Pancreas (tissue), 10 donors: ENCODE results near the gene CAMK2A. TPM values are rescaled to one million over a fixed set of nuclear protein-coding genes. Genes with fewer than 3 reads are reported as not detected.

Source experiments
- ATAC-seq, 4 donors: fragments of 200-7000 bp; cut with Tn5 transposase; one replicate each; pipeline versions ENCODE4 v1.8.0 to v1.9.1; 2020; ENCODE audit warnings: mild to moderate bottlenecking in 4 of 4, moderate library complexity in 4 of 4
- DNase-seq, 6 donors: peaks; one replicate each; pipeline ENCODE4 v3.0.0-alpha.2; 2020
- FAIRE-seq: peaks from 2 replicates; lab custom pipeline; 2012; peaks lifted over from hg19 to GRCh38; lab: Jason Lieb, UNC
- H3K27ac ChIP-seq, 4 donors: fragments of 200-600 bp; sonication (generic); 1 replicate in 3 of 4; 2 replicates in 1 of 4; pipeline versions ENCODE4 v1.5.0 to v1.8.0; 2020
- H3K27me3 ChIP-seq, 4 donors: fragments of 200-600 bp; one replicate each; pipeline ENCODE4 v1.8.0; 2021
- H3K36me3 ChIP-seq, 3 donors: fragments of 200-600 bp; sonication (generic) in 1 of 3; one replicate each; pipeline versions ENCODE4 v1.5.0 to v1.8.0; 2020 to 2021
- H3K4me1 ChIP-seq, 3 donors: fragments of 200-600 bp; one replicate each; pipeline ENCODE4 v1.8.0; 2021
- H3K4me3 ChIP-seq, 4 donors: fragments of 200-600 bp; sonication (generic) in 2 of 4; one replicate each; pipeline versions ENCODE4 v1.5.0 to v1.8.0; 2020 to 2021
- H3K9me3 ChIP-seq, 4 donors: fragments of 200-600 bp; one replicate each; pipeline ENCODE4 v1.8.0; 2021
- WGBS, 2 donors: extraction: QIAGEN DNeasy Blood & Tissue Kit; methylation state at CpG; one replicate each; pipeline ENCODE4 v1.1.7; 2013; 5-methylcytosine and 5-hydroxymethylcytosine counted together
- intact Hi-C, 3 donors: fragments of 100-400 bp; cut with DNase I; formaldehyde crosslinking; loops; one replicate each; pipeline versions ENCODE4 v1.11.1 to v1.14.2; 2022
- polyA plus RNA-seq, 2 donors: library from polyadenylated mRNA; stranded (reverse); fragments of 200-250 nt; gene quantifications; one replicate each; pipeline ENCODE4 v1.2.3, GENCODE V29; 2013
- total RNA-seq, 6 donors: library from RNA; stranded (reverse); fragmentation: NEBNext Ultra II Directional in 4 of 6; extraction: Animal tissue kit (Norgen Biotek cat#: 25700) in 4 of 6; gene quantifications; one replicate each; pipeline versions ENCODE4 v1.2.1 to v1.2.4, GENCODE V29; 2021 to 2023
- TF ChIP-seq, protein P1 (sequence below), 4 donors: fragments of 200-600 bp; sonication (generic) in 3 of 4; IDR thresholded peaks; one replicate each; pipeline versions ENCODE4 v1.5.0 to v1.8.0; 2021; ENCODE audit warnings: antibody characterized with exemption in 4 of 4
- donor health status: healthy with polysubstance abuse.
- donor health status: DM: no; HTN: no; CAD: no; lungs with moderate emphysema.
- donor health status: DM: no; HTN: no; CAD: no.
- donor health status: control.
- donor health status: control.
- donor health status: Bipolar disorder and iron deficiency.
- donor health status: DM: yes; HTN: yes; CAD: no.
- donor health status: DM: no; HTN: no; CAD: no.
- donor health status: DM: no; HTN: no; CAD: no.
- donor health status: DM: yes; HTN: yes; CAD: no.

Gene CAMK2A
- total and polyA plus RNA-seq, 8 donors: 0.03 to 0.19 (median 0.08) TPM; not detected in 3

DNA sequence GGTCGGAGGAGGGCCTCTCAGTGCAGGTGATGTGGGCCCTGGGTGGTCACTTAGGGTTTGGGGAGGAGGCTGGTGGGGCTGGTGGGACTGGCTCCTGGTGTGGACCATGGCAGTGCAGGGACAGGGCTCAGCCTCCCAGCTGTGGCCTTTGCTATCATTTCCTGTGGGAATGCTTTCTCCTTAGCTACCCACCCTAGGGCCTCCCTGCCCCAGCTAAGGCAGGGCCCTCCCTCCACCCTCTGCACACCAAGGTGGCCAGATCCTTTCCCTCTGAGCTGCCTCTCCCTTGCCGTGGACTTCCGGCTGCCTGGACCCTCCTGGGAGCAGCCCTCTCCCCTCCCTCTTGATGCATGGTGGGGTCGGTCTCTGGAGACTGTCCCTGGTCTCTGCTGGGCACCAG, 35.9 kb upstream of the CAMK2A start:
- Histone ChIP-seq H3K36me3 (no peaks in the 10 kb centered on the region), H3K4me1 (no peaks in the 10 kb centered on the region), H3K27ac (no peak overlapping the region), H3K4me3 (no peak overlapping the region), H3K9me3 (no peaks in the 10 kb centered on the region), H3K27me3 (no peaks in the 10 kb centered on the region)
- ATAC-seq (no peak), FAIRE-seq (no peak), DNase-seq (no peak)
- TF ChIP-seq, protein P1, sequence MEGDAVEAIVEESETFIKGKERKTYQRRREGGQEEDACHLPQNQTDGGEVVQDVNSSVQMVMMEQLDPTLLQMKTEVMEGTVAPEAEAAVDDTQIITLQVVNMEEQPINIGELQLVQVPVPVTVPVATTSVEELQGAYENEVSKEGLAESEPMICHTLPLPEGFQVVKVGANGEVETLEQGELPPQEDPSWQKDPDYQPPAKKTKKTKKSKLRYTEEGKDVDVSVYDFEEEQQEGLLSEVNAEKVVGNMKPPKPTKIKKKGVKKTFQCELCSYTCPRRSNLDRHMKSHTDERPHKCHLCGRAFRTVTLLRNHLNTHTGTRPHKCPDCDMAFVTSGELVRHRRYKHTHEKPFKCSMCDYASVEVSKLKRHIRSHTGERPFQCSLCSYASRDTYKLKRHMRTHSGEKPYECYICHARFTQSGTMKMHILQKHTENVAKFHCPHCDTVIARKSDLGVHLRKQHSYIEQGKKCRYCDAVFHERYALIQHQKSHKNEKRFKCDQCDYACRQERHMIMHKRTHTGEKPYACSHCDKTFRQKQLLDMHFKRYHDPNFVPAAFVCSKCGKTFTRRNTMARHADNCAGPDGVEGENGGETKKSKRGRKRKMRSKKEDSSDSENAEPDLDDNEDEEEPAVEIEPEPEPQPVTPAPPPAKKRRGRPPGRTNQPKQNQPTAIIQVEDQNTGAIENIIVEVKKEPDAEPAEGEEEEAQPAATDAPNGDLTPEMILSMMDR (IDR thresholded peaks at IDR 0.05): no peak
- WGBS, 2 donors: 69 to 88% methylated on average over 4 of the region's 4 CpGs
- intact Hi-C loops: no loop called here

DNA sequence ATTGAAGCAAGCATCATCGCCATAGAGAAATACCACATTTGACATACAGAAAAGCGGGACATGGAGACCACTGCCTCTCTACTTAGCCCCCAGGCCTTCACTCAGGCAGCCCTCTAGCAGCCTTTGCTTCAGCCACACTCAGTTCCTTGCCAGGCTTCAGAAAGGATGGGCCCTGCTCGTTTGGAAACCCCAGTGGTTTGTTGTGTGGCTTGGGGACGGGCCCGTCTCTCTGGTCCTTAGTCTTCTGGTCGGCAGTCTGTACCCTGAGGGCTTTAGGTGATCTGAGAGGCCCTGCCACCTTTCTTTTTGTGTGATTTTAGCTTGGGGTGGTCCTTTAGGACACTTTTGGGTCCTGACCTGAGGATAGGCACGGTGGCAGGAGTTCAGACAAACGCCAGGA, 34.2 kb upstream of the CAMK2A start:
- Histone ChIP-seq H3K4me1 (no peaks in the 10 kb centered on the region), H3K9me3 (no peaks in the 10 kb centered on the region), H3K4me3 (no peak overlapping the region), H3K27me3 (no peaks in the 10 kb centered on the region), H3K27ac (no peak overlapping the region), H3K36me3 (no peaks in the 10 kb centered on the region)
- FAIRE-seq (no peak), ATAC-seq (no peak), DNase-seq (no peak)
- TF ChIP-seq, protein P1 (IDR thresholded peaks at IDR 0.05): no peak
- WGBS, 2 donors: 61 to 77% methylated on average over 8 of the region's 8 CpGs
- intact Hi-C loops: no loop called here

DNA sequence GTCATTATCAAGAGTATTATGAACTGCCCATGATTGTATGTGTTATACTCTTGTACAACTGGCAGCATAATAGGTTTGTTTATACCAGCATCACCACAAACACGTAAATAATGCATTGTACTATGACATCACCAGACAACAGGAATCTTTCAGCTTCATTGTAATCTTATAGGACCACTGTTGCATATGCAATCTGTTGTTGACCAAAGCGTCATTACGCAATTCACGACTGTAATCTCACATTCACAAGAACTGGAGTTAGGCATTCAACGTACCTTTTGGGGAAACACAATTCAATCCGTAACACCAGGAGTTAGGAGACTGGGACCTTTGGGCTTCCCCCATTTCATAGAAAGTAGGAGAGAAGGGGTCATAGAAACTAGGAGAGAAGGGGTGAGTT, 33.5 kb upstream of the CAMK2A start:
- TF ChIP-seq, protein P1 (IDR thresholded peaks at IDR 0.05): no peak
- intact Hi-C loops: no loop called here
- 83 to 89% methylated on average over 6 of the region's 6 CpGs for WGBS, 2 donors
- no peaks in the 10 kb centered on the region for H3K36me3 ChIP-seq
- no peaks in the 10 kb centered on the region for H3K27me3 ChIP-seq
- FAIRE-seq: no peak
- H3K27ac ChIP-seq: no peak overlapping the region
- no peak for ATAC-seq
- no peak overlapping the region for H3K4me3 ChIP-seq
- H3K4me1 ChIP-seq: no peaks in the 10 kb centered on the region
- DNase-seq: no peak
- no peaks in the 10 kb centered on the region for H3K9me3 ChIP-seq

DNA sequence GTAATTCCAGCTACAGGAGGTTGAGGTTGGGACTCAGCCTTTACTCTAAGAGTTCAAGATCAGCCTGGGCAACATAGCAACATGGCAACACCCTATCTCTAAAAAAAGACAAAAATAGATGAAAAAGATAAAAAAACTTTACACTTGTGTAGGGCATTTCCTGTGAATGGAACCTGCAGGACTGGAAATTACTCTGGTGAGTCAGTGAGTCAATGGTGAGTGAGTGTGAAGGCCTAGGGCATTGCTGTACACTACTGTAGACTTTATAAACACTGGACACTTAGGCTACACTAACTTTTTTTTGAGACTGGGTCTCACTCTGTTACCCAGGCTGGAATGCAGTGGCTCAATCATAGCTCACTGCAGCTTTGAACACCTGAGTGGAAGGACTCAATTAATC, 32.6 kb upstream of the CAMK2A start:
- DNase-seq (no peak), ATAC-seq (no peak), FAIRE-seq (no peak)
- no peaks in the 10 kb centered on the region for H3K4me1 ChIP-seq
- H3K27me3 ChIP-seq: no peaks in the 10 kb centered on the region
- TF ChIP-seq, protein P1 (IDR thresholded peaks at IDR 0.05): no peak
- no peaks in the 10 kb centered on the region for H3K9me3 ChIP-seq
- no peaks in the 10 kb centered on the region for H3K36me3 ChIP-seq
- intact Hi-C loops: no loop called here
- no peak overlapping the region for H3K4me3 ChIP-seq
- H3K27ac ChIP-seq: no peak overlapping the region

DNA sequence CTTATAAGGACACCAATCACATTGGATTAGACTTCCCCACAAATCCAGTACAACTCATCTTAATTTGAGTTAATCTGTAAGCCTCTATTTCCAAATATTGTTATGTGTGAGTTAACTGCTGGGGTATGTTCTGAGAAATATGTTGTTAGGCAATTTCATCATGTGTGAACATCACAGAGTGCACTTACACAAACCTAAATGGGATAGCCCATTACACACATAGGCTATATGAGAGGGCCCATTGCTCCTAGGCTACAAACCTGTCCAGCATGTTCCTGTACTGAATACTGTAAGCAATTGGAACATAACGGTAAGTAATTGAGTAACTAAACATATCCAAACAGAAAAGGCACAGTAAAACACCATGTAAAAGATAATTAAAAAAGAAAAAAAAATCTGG, 32.2 kb upstream of the CAMK2A start:
- no peak overlapping the region for H3K27ac ChIP-seq
- no peak for ATAC-seq
- TF ChIP-seq, protein P1 (IDR thresholded peaks at IDR 0.05): no peak
- intact Hi-C loops: no loop called here
- H3K4me1 ChIP-seq: no peaks in the 10 kb centered on the region
- no peaks in the 10 kb centered on the region for H3K9me3 ChIP-seq
- WGBS, 2 donors: 89% methylated on average over 1 of the region's 1 CpG
- H3K36me3 ChIP-seq: no peaks in the 10 kb centered on the region
- H3K27me3 ChIP-seq: no peaks in the 10 kb centered on the region
- no peak overlapping the region for H3K4me3 ChIP-seq
- no peak for DNase-seq
- no peak for FAIRE-seq
